Trophoblast cell (in vitro differentiated cells and primary cell): Measurements from ENCODE around the gene MEF2C.
"Not testable (repeated sequence)": the region's sequence is repeated elsewhere in the genome, so short reads cannot be mapped to it uniquely, and the experiment has no call there.

Experiments used
- DNase-seq, 2 donors: peaks; one replicate each; pipeline ENCODE4 v3.0.0-alpha.2; 2016
- H2AFZ ChIP-seq: 2 replicates; pipeline ENCODE4 v1.6.1; 2013; ENCODE audit warnings: low read length, moderate library complexity, mild to moderate bottlenecking; ENCODE audit not compliant: insufficient read depth, poor library complexity
- H2AK5ac ChIP-seq: 2 replicates; pipeline ENCODE4 v1.6.1; 2013; ENCODE audit warnings: mild to moderate bottlenecking, low read length
- H2BK120ac ChIP-seq: 2 replicates; pipeline ENCODE4 v1.6.1; 2013; ENCODE audit warnings: low read length, mild to moderate bottlenecking, moderate library complexity; ENCODE audit not compliant: insufficient read depth, poor library complexity
- H2BK12ac ChIP-seq: 2 replicates; pipeline ENCODE4 v1.6.1; 2013; ENCODE audit warnings: mild to moderate bottlenecking, low read length, moderate library complexity
- H2BK5ac ChIP-seq: 2 replicates; pipeline ENCODE4 v1.6.1; 2013; ENCODE audit warnings: low read length, low read depth, moderate library complexity, mild to moderate bottlenecking; ENCODE audit not compliant: poor library complexity
- H3K14ac ChIP-seq: 2 replicates; pipeline ENCODE4 v1.6.1; 2013; ENCODE audit warnings: mild to moderate bottlenecking, low read length
- H3K18ac ChIP-seq: 2 replicates; pipeline ENCODE4 v1.6.1; 2013; ENCODE audit warnings: mild to moderate bottlenecking, low read length
- H3K23ac ChIP-seq: 2 replicates; pipeline ENCODE4 v1.6.1; 2013; ENCODE audit warnings: low read length
- H3K27ac ChIP-seq: 2 replicates; pipeline ENCODE4 v1.5.1; 2013; ENCODE audit warnings: low read depth, mild to moderate bottlenecking, inconsistent platforms, low read length, moderate library complexity
- H3K27me3 ChIP-seq: 2 replicates; pipeline ENCODE4 v1.6.1; 2013; ENCODE audit warnings: inconsistent platforms, mild to moderate bottlenecking, low read length, moderate library complexity; ENCODE audit not compliant: insufficient read depth
- H3K36me3 ChIP-seq, 2 experiments: 1 replicate in 1 of 2; 2 replicates in 1 of 2; pipeline ENCODE4 v1.6.1; 2013; ENCODE audit warnings: low read length in 2 of 2, mild to moderate bottlenecking in 2 of 2, moderate library complexity in 1 of 2; ENCODE audit not compliant: insufficient read depth in 2 of 2, control insufficient read depth in 1 of 2
- H3K4ac ChIP-seq: 2 replicates; pipeline ENCODE4 v1.6.1; 2013; ENCODE audit warnings: low read depth, mild to moderate bottlenecking, low read length, moderate library complexity
- H3K4me1 ChIP-seq, 2 experiments: 1 replicate in 1 of 2; 2 replicates in 1 of 2; pipeline ENCODE4 v1.6.1; 2013; ENCODE audit warnings: low read length in 2 of 2, mild to moderate bottlenecking in 2 of 2, moderate library complexity in 1 of 2; ENCODE audit not compliant: insufficient read depth in 2 of 2, control insufficient read depth in 1 of 2
- H3K4me2 ChIP-seq: 2 replicates; pipeline ENCODE4 v1.6.1; 2013; ENCODE audit warnings: inconsistent platforms, mild to moderate bottlenecking, low read length, moderate library complexity
- H3K4me3 ChIP-seq: 2 replicates; pipeline ENCODE4 v1.5.1; 2013; ENCODE audit warnings: mild to moderate bottlenecking, low read depth, low read length, inconsistent platforms
- H3K79me1 ChIP-seq: one replicate; pipeline ENCODE4 v1.6.1; 2013; ENCODE audit warnings: low read length
- H3K79me2 ChIP-seq: 2 replicates; pipeline ENCODE4 v1.6.1; 2013; ENCODE audit warnings: low read length, mild to moderate bottlenecking; ENCODE audit not compliant: control insufficient read depth, insufficient read depth, poor library complexity
- H3K9ac ChIP-seq: 2 replicates; pipeline ENCODE4 v1.6.1; 2013; ENCODE audit warnings: mild to moderate bottlenecking, low read length
- H3K9me3 ChIP-seq: 2 replicates; pipeline ENCODE4 v1.6.1; 2013; ENCODE audit warnings: low read depth, mild to moderate bottlenecking, control low read depth, inconsistent platforms, low read length; ENCODE audit not compliant: insufficient read depth
- H4K12ac ChIP-seq: 2 replicates; pipeline ENCODE4 v1.6.1; 2013; ENCODE audit warnings: low read depth, mild to moderate bottlenecking, low read length, moderate library complexity
- H4K8ac ChIP-seq: 2 replicates; pipeline ENCODE4 v1.6.1; 2013; ENCODE audit warnings: low read depth, mild to moderate bottlenecking, low read length, moderate library complexity
- H4K91ac ChIP-seq: one replicate; pipeline ENCODE4 v1.6.1; 2013; ENCODE audit warnings: low read depth, mild to moderate bottlenecking, low read length, moderate library complexity
- WGBS: extraction: QIAGEN DNeasy Blood & Tissue Kit; methylation state at CpG from one replicate; pipeline ENCODE4 v1.1.7; 2013; ENCODE audit warnings: missing lambda C conversion rate; ENCODE audit not compliant: insufficient read length, insufficient coverage; ENCODE audit errors: extremely low coverage; 5-methylcytosine and 5-hydroxymethylcytosine counted together

Gene MEF2C

GRCh38 chr5:88799938-88800535 lies 82.9 kb downstream of the MEF2C start:
- Histone ChIP-seq H3K36me3 (peaks cover 0 to 2% of the 10 kb centered on the region in 2 experiments), H2BK120ac (no peak overlapping the region), H3K79me2 (no peaks in the 10 kb centered on the region), H2AK5ac (no peak overlapping the region), H3K4me1 (no peaks in the 10 kb centered on the region), H3K27me3 (no peaks in the 10 kb centered on the region), H4K91ac (no peak overlapping the region), H3K27ac (no peak overlapping the region), H3K14ac (no peak overlapping the region), H2AFZ (no peak overlapping the region), H3K4me2 (no peak overlapping the region), H3K9ac (no peak overlapping the region), H3K9me3 (no peaks in the 10 kb centered on the region), H3K4ac (no peak overlapping the region), H3K79me1 (no peaks in the 10 kb centered on the region), H4K12ac (no peak overlapping the region), H3K18ac (no peak overlapping the region), H3K4me3 (no peak overlapping the region), H4K8ac (no peak overlapping the region), H3K23ac (no peak overlapping the region), H2BK5ac (no peak overlapping the region), H2BK12ac (no peak overlapping the region)
- no peak for DNase-seq
- no CpG with 5 or more reads among the region's 2 CpGs for WGBS

- not testable (repeated sequence) for H3K23ac ChIP-seq, DNase-seq, H3K79me2 ChIP-seq, H3K4me3 ChIP-seq, H2BK12ac ChIP-seq, H3K4me1 ChIP-seq, H3K4ac ChIP-seq, H3K9ac ChIP-seq, H3K4me2 ChIP-seq, H3K27ac ChIP-seq, H2AFZ ChIP-seq, H3K27me3 ChIP-seq, H2BK5ac ChIP-seq, H3K79me1 ChIP-seq, H3K14ac ChIP-seq, H3K36me3 ChIP-seq, H4K12ac ChIP-seq, H3K18ac ChIP-seq, H4K8ac ChIP-seq, H4K91ac ChIP-seq, H2AK5ac ChIP-seq, H3K9me3 ChIP-seq, H2BK120ac ChIP-seq
- WGBS = no CpG with 5 or more reads among the region's 7 CpGs
Observed at GRCh38 chr5:88798933-88799332, 84.1 kb downstream of the MEF2C start.

DNA sequence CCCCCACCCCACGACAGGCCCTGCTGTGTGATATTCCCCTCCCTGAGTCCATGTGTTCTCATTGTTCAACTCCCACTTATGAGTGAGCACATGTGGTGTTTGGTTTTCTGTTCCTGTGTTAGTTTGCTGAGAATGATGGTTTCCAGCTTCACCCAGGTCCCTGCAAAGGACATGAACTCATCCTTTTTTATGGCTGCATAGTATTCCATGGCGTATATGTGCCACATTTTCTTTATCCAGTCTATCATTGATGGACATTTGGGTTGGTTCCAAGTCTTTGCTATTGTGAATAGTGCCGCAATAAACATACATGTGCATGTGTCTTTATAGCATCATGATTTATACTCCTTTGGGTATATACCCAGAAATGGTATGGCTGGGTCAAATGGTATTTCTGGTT lies 89.2 kb downstream of the MEF2C start:
- WGBS = no CpG with 5 or more reads among the region's 3 CpGs
- H2AK5ac ChIP-seq = not testable (repeated sequence)

DNA sequence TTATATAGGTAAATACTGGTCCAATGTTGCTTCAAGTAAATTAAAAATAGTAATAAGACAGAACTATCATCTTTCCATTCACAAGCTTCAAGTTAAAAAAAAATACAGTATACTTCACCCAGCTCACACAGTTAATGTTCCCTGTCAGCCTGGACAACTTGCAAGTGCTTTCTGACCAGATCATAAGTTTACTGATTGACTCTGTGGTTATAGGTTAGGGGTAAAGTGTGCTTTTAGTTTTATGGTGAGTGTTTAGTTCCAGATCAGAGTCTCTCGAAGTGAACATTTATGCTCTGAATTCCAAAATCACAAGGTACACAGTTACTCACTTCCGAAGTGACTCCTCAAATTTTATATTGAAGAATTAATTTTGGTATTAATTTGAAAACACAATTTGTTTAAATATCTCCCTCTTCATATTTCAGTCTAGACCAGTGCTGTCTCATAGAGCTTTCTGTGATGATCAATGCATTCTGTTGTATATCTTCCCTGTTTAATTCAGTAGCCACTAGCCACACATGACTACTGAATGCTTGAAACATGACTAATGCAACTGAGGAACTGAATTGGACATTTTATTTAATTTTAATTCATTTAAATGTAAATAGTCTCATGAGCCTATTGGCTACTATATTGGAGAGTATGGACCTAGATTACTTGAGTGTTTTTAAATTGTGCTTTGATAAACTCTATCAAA lies 90.7 kb downstream of the MEF2C start:
- Histone ChIP-seq H3K18ac (no peak overlapping the region), H4K91ac (no peak overlapping the region), H3K9ac (no peak overlapping the region), H3K4me3 (no peak overlapping the region), H3K79me2 (no peaks in the 10 kb centered on the region), H3K27me3 (no peaks in the 10 kb centered on the region), H4K8ac (no peak overlapping the region), H3K23ac (no peak overlapping the region), H2AFZ (no peak overlapping the region), H3K4me1 (peaks cover 0 to 1% of the 10 kb centered on the region in 2 experiments), H2BK120ac (no peak overlapping the region), H3K36me3 (no peaks in the 10 kb centered on the region), H3K79me1 (no peaks in the 10 kb centered on the region), H2BK5ac (no peak overlapping the region), H2BK12ac (no peak overlapping the region), H3K27ac (no peak overlapping the region), H3K14ac (no peak overlapping the region), H3K9me3 (no peaks in the 10 kb centered on the region), H4K12ac (no peak overlapping the region), H3K4me2 (no peak overlapping the region), H3K4ac (no peak overlapping the region), H2AK5ac (no peak overlapping the region)
- no peak for DNase-seq
- no CpG with 5 or more reads among the region's 2 CpGs for WGBS

More for the DNA sequence above, 89.2 kb downstream of the MEF2C start:
- H4K91ac ChIP-seq, H2BK120ac ChIP-seq, H3K9me3 ChIP-seq, H2BK12ac ChIP-seq, H3K79me1 ChIP-seq, H4K12ac ChIP-seq, H3K4me1 ChIP-seq, H3K4me2 ChIP-seq, H3K79me2 ChIP-seq, H3K4ac ChIP-seq, H3K4me3 ChIP-seq, H4K8ac ChIP-seq, H3K27ac ChIP-seq, H3K27me3 ChIP-seq, H3K9ac ChIP-seq, H3K14ac ChIP-seq, H3K23ac ChIP-seq, H2BK5ac ChIP-seq, DNase-seq, H3K18ac ChIP-seq, H3K36me3 ChIP-seq, H2AFZ ChIP-seq: not testable (repeated sequence)
